SU-DHL-6 (cell line): ENCODE measurements around the gene LIPA.

Experiments used
- H2AFZ ChIP-seq: fragments of 200-600 bp; sonication (generic); 2 replicates; pipeline ENCODE4 v1.6.1; 2014; ENCODE audit warnings: low read depth, mild to moderate bottlenecking, moderate library complexity, mixed read lengths, antibody characterized with exemption, low read length; ENCODE audit not compliant: severe bottlenecking
- H3F3A ChIP-seq: fragments of 200-600 bp; shearing (Covaris generic); 2 replicates; pipeline ENCODE4 v1.6.0; 2016; ENCODE audit warnings: antibody characterized with exemption, mild to moderate bottlenecking; ENCODE audit not compliant: insufficient read depth
- H3K27ac ChIP-seq: fragments of 200-600 bp; sonication (generic); 2 replicates; pipeline ENCODE4 v1.5.1; 2016; ENCODE audit warnings: low read depth, mild to moderate bottlenecking, low read length, moderate library complexity, mixed read lengths
- H3K27me3 ChIP-seq: fragments of 200-600 bp; sonication (generic), shearing (Covaris generic); 2 replicates; pipeline ENCODE4 v1.6.0; 2014; ENCODE audit warnings: mild to moderate bottlenecking, low read length
- H3K36me3 ChIP-seq: fragments of 200-600 bp; sonication (generic); 2 replicates; pipeline ENCODE4 v1.6.1; 2014; ENCODE audit warnings: mild to moderate bottlenecking, low read length, mixed read lengths
- H3K4me2 ChIP-seq: fragments of 300-600, 200-600 bp; shearing (Covaris generic), sonication (generic); 2 replicates; pipeline ENCODE4 v1.6.0; 2014; ENCODE audit warnings: low read length, low read depth, mild to moderate bottlenecking; ENCODE audit not compliant: poor library complexity, severe bottlenecking
- H3K4me3 ChIP-seq: fragments of 200-600 bp; sonication (generic); 2 replicates; pipeline ENCODE4 v1.5.1; 2014; ENCODE audit warnings: antibody characterized with exemption, low read length, mild to moderate bottlenecking, mixed read lengths; ENCODE audit not compliant: insufficient read depth, poor library complexity, severe bottlenecking
- H3K79me2 ChIP-seq: fragments of 200-600 bp; sonication (generic); 2 replicates; pipeline ENCODE4 v1.6.1; 2014; ENCODE audit warnings: mild to moderate bottlenecking, low read length, moderate library complexity; ENCODE audit not compliant: insufficient read depth
- H3K9ac ChIP-seq: fragments of 200-600 bp; sonication (generic); 2 replicates; pipeline ENCODE4 v1.7.0; 2014; ENCODE audit warnings: mild to moderate bottlenecking, low read length
- H3K9me2 ChIP-seq: fragments of 200-600 bp; sonication (generic); replicated peaks from 2 replicates; pipeline ENCODE4 v1.6.1; 2014; ENCODE audit warnings: low read length; ENCODE audit not compliant: insufficient read depth
- H3K9me3 ChIP-seq: fragments of 200-600 bp; sonication (generic); 2 replicates; pipeline ENCODE4 v1.6.1; 2014; ENCODE audit warnings: low read length, mixed read lengths; ENCODE audit not compliant: insufficient read depth
- H4K20me1 ChIP-seq: fragments of 200-600 bp; sonication (generic); 2 replicates; pipeline ENCODE4 v1.6.1; 2014; ENCODE audit warnings: low read depth, mild to moderate bottlenecking, antibody characterized with exemption, low read length, moderate library complexity, mixed read lengths
- EZH2phosphoT487 ChIP-seq: fragments of 200-600 bp; sonication (generic), shearing (Covaris generic); conservative IDR thresholded peaks from 2 replicates; pipeline ENCODE4 v1.6.1; 2018; ENCODE audit warnings: mild to moderate bottlenecking, antibody characterized with exemption, low read length, moderate library complexity, mixed read lengths
- TF ChIP-seq, protein P1 (sequence below): fragments of 200-600 bp; sonication (generic); IDR thresholded peaks from one replicate; pipeline ENCODE4 v1.5.1; 2017; ENCODE audit warnings: antibody characterized with exemption, mild to moderate bottlenecking, low read length, moderate library complexity; ENCODE audit not compliant: insufficient read depth, poor library complexity, severe bottlenecking

The LIPA gene

GRCh38 chr10:89297791-89298190, 46.2 kb upstream of the LIPA start:
- no peak overlapping the region for H2AFZ ChIP-seq
- no peaks in the 10 kb centered on the region for H4K20me1 ChIP-seq
- no peaks in the 10 kb centered on the region for H3K79me2 ChIP-seq
- no peaks in the 10 kb centered on the region for H3K9me3 ChIP-seq
- H3K9ac ChIP-seq: no peak overlapping the region
- H3K4me3 ChIP-seq: no peak overlapping the region
- TF ChIP-seq, protein P1, sequence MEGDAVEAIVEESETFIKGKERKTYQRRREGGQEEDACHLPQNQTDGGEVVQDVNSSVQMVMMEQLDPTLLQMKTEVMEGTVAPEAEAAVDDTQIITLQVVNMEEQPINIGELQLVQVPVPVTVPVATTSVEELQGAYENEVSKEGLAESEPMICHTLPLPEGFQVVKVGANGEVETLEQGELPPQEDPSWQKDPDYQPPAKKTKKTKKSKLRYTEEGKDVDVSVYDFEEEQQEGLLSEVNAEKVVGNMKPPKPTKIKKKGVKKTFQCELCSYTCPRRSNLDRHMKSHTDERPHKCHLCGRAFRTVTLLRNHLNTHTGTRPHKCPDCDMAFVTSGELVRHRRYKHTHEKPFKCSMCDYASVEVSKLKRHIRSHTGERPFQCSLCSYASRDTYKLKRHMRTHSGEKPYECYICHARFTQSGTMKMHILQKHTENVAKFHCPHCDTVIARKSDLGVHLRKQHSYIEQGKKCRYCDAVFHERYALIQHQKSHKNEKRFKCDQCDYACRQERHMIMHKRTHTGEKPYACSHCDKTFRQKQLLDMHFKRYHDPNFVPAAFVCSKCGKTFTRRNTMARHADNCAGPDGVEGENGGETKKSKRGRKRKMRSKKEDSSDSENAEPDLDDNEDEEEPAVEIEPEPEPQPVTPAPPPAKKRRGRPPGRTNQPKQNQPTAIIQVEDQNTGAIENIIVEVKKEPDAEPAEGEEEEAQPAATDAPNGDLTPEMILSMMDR: no peak
- TF ChIP-seq EZH2phosphoT487: no peak
- no peaks in the 10 kb centered on the region for H3K9me2 ChIP-seq
- no peak overlapping the region for H3K27ac ChIP-seq
- H3F3A ChIP-seq: 0 out of 2 replicates have a peak, but pooled peaks cover 3% of the 10 kb centered on the region
- no peak overlapping the region for H3K4me2 ChIP-seq
- H3K36me3 ChIP-seq: no peaks in the 10 kb centered on the region
- no peaks in the 10 kb centered on the region for H3K27me3 ChIP-seq

GRCh38 chr10:89297356-89297755, 45.8 kb upstream of the LIPA start:
- no peaks in the 10 kb centered on the region for H3K79me2 ChIP-seq
- H3K27me3 ChIP-seq: no peaks in the 10 kb centered on the region
- no peaks in the 10 kb centered on the region for H4K20me1 ChIP-seq
- no peak overlapping the region for H2AFZ ChIP-seq
- H3K27ac ChIP-seq: no peak overlapping the region
- no peak overlapping the region for H3K9ac ChIP-seq
- no peaks in the 10 kb centered on the region for H3K9me3 ChIP-seq
- H3F3A ChIP-seq: 0 out of 2 replicates have a peak, but pooled peaks cover 1% of the 10 kb centered on the region
- H3K4me2 ChIP-seq: no peak overlapping the region
- H3K36me3 ChIP-seq: no peaks in the 10 kb centered on the region
- no peaks in the 10 kb centered on the region for H3K9me2 ChIP-seq
- no peak overlapping the region for H3K4me3 ChIP-seq
- no peak for TF ChIP-seq EZH2phosphoT487
- TF ChIP-seq, protein P1: no peak

DNA sequence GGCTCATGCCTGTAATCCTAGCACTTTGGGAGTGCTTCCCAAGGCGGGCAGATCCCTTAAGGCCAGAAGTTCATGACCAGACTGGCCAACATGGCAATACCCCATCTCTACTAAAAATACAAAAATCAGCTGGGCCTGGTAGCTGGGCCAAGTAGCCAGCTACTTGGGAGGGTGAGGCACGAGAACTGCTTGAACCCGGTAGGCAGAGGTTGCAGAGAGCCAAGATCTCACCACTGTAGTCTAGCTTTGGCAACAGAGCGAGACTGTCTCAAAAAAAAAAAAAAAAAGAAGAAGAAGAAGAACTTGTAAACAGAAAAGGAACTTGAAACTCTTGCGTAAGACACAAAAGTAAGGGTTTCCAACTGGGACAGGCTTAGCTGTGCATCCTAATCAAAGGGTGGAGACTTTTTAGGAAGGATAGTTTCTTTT, 44.7 kb upstream of the LIPA start:
- no peak overlapping the region for H3K4me2 ChIP-seq
- H3K36me3 ChIP-seq: no peaks in the 10 kb centered on the region
- no peaks in the 10 kb centered on the region for H3K27me3 ChIP-seq
- no peaks in the 10 kb centered on the region for H3K79me2 ChIP-seq
- H3K9me3 ChIP-seq: no peaks in the 10 kb centered on the region
- no peaks in the 10 kb centered on the region for H3F3A ChIP-seq
- no peaks in the 10 kb centered on the region for H4K20me1 ChIP-seq
- no peak overlapping the region for H3K4me3 ChIP-seq
- no peak overlapping the region for H2AFZ ChIP-seq
- H3K9me2 ChIP-seq: no peaks in the 10 kb centered on the region
- TF ChIP-seq EZH2phosphoT487: no peak
- TF ChIP-seq, protein P1: no peak
- no peak overlapping the region for H3K9ac ChIP-seq
- no peak overlapping the region for H3K27ac ChIP-seq

DNA sequence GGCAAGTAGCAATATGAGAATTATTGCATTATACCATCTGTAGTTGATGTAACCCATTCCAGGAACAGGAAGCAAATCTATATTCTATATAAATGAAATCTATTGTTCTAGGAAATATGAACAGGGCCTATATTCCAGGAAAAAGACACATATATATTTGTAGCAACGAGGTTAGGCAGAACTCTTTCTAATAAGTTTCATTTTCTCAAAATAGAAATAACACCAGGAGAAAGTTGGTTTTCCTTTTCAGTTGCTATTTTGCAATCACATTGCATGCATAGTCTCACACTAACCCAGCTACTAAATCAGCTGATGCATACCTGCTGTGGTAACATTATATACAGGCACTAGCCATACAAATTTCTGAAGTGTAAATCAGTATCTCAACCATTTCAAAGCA, 44.0 kb upstream of the LIPA start:
- H3K9me3 ChIP-seq: no peaks in the 10 kb centered on the region
- H3F3A ChIP-seq: no peaks in the 10 kb centered on the region
- no peak overlapping the region for H3K27ac ChIP-seq
- no peaks in the 10 kb centered on the region for H3K9me2 ChIP-seq
- TF ChIP-seq EZH2phosphoT487: no peak
- TF ChIP-seq, protein P1: no peak
- H3K4me3 ChIP-seq: no peak overlapping the region
- H3K9ac ChIP-seq: no peak overlapping the region
- no peaks in the 10 kb centered on the region for H4K20me1 ChIP-seq
- no peaks in the 10 kb centered on the region for H3K27me3 ChIP-seq
- no peak overlapping the region for H2AFZ ChIP-seq
- no peak overlapping the region for H3K4me2 ChIP-seq
- no peaks in the 10 kb centered on the region for H3K79me2 ChIP-seq
- no peaks in the 10 kb centered on the region for H3K36me3 ChIP-seq
